Parathyroid adenoma (tissue), 2 donors: Measurements from ENCODE around the gene CYP24A1.

ENCODE experiments used
- H2AFZ ChIP-seq: fragments of 300-600 bp; sonication (generic); one replicate; pipeline ENCODE4 v1.7.0; 2017; ENCODE audit warnings: antibody characterized with exemption, mild to moderate bottlenecking
- H3K27ac ChIP-seq: fragments of 300-600 bp; sonication (generic); one replicate; pipeline ENCODE4 v1.7.0; 2017
- H3K27me3 ChIP-seq: fragments of 300-600 bp; sonication (generic); one replicate; pipeline ENCODE4 v1.7.0; 2017; ENCODE audit warnings: low read length; ENCODE audit not compliant: control insufficient read depth, insufficient read depth
- H3K36me3 ChIP-seq: fragments of 300-600 bp; sonication (generic); one replicate; pipeline ENCODE4 v1.7.0; 2017; ENCODE audit warnings: low read length; ENCODE audit not compliant: control insufficient read depth, insufficient read depth
- H3K4me1 ChIP-seq: fragments of 300-600 bp; sonication (generic); one replicate; pipeline ENCODE4 v1.7.0; 2017; ENCODE audit warnings: control low read depth
- H3K4me2 ChIP-seq: fragments of 300-600 bp; sonication (generic); one replicate; pipeline ENCODE4 v1.7.0; 2017; ENCODE audit warnings: low read length
- H3K4me3 ChIP-seq: fragments of 300-600 bp; sonication (generic); one replicate; pipeline ENCODE4 v1.7.0; 2017; ENCODE audit warnings: low read depth, low read length
- H3K79me2 ChIP-seq: fragments of 300-600 bp; sonication (generic); one replicate; pipeline ENCODE4 v1.7.0; 2017; ENCODE audit warnings: control low read depth
- H3K9ac ChIP-seq: fragments of 300-600 bp; sonication (generic); one replicate; pipeline ENCODE4 v1.7.0; 2017; ENCODE audit warnings: mild to moderate bottlenecking
- H3K9me3 ChIP-seq: fragments of 300-600 bp; sonication (generic); one replicate; pipeline ENCODE4 v1.7.0; 2017; ENCODE audit warnings: low read length; ENCODE audit not compliant: control insufficient read depth
- CTCF ChIP-seq: fragments of 300-600 bp; sonication (generic); IDR thresholded peaks from one replicate; pipeline ENCODE4 v1.7.0; 2017; ENCODE audit warnings: antibody characterized with exemption, mild to moderate bottlenecking
- donor health status: primary hyperparathyroidism.

The CYP24A1 gene

GRCh38 chr20:54165014-54165413 lies 8.8 kb downstream of the CYP24A1 start:
- Histone ChIP-seq H3K4me2 (no peak overlapping the region), H3K27ac (no peak overlapping the region), H3K36me3 (no peaks in the 10 kb centered on the region), H3K4me3 (no peak overlapping the region), H2AFZ (no peak overlapping the region), H3K9ac (no peak overlapping the region), H3K27me3 (no peaks in the 10 kb centered on the region), H3K4me1 (no peaks in the 10 kb centered on the region), H3K79me2 (no peaks in the 10 kb centered on the region), H3K9me3 (no peaks in the 10 kb centered on the region)
- no peak for TF ChIP-seq CTCF

- no peak for TF ChIP-seq CTCF
- Histone ChIP-seq H3K4me1 (no peaks in the 10 kb centered on the region), H3K9me3 (no peaks in the 10 kb centered on the region), H3K27ac (no peak overlapping the region), H3K4me3 (no peak overlapping the region), H2AFZ (no peak overlapping the region), H3K27me3 (no peaks in the 10 kb centered on the region), H3K9ac (no peak overlapping the region), H3K36me3 (no peaks in the 10 kb centered on the region), H3K79me2 (no peaks in the 10 kb centered on the region), H3K4me2 (no peak overlapping the region)
Observed at GRCh38 chr20:54163402-54163801, 10.4 kb downstream of the CYP24A1 start.

GRCh38 chr20:54162378-54163009 lies 11.3 kb downstream of the CYP24A1 start:
- H3K36me3 ChIP-seq = no peaks in the 10 kb centered on the region
- H3K4me3 ChIP-seq = no peak overlapping the region
- no peak overlapping the region for H3K9ac ChIP-seq
- H2AFZ ChIP-seq = no peak overlapping the region
- no peaks in the 10 kb centered on the region for H3K4me1 ChIP-seq
- H3K27me3 ChIP-seq = no peaks in the 10 kb centered on the region
- no peak overlapping the region for H3K4me2 ChIP-seq
- no peaks in the 10 kb centered on the region for H3K9me3 ChIP-seq
- H3K27ac ChIP-seq = no peak overlapping the region
- TF ChIP-seq CTCF = no peak
- H3K79me2 ChIP-seq = no peaks in the 10 kb centered on the region

GRCh38 chr20:54161821-54162149 lies 12.0 kb downstream of the CYP24A1 start:
- no peak overlapping the region for H3K4me3 ChIP-seq
- no peak overlapping the region for H3K27ac ChIP-seq
- H3K36me3 ChIP-seq = no peaks in the 10 kb centered on the region
- H2AFZ ChIP-seq = no peak overlapping the region
- TF ChIP-seq CTCF = no peak
- no peaks in the 10 kb centered on the region for H3K27me3 ChIP-seq
- no peaks in the 10 kb centered on the region for H3K4me1 ChIP-seq
- H3K79me2 ChIP-seq = no peaks in the 10 kb centered on the region
- no peak overlapping the region for H3K9ac ChIP-seq
- no peak overlapping the region for H3K4me2 ChIP-seq
- no peaks in the 10 kb centered on the region for H3K9me3 ChIP-seq
